SIG-M5 treated with dmso at 0.1 percent for 504 hours (cell line): ENCODE measurements around the gene MCF2.

ENCODE experiments used
- DNase-seq: peaks from one replicate; lab custom pipeline; 2025; ENCODE audit not compliant: unreplicated experiment; lab: John Stamatoyannopoulos, UW

Gene MCF2

GRCh38 chrX:139596068-139596467, 111.9 kb downstream of the MCF2 start:
- DNase-seq, result no peak

DNA sequence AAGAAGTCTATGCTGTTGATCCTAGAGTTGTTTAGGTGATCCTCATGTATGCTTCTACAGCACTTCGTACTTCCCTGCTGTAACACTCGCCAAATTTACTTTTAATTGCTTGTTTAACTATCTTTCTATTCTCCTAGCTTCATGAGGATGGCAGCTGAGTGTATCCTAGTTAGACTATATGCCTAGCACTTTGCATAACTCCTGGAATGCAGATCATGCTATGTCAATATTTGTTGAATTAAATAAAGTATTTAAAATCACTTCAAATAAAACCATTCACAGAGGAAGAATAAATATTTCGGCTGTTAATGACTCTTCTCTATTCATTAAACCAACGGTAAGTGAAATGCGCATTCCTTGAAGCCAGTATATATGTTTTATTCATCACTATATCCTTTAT, 122.4 kb downstream of the MCF2 start:
- no peak for DNase-seq

- no peak for DNase-seq
Observed at GRCh38 chrX:139581068-139581467, 126.9 kb downstream of the MCF2 start.

DNA sequence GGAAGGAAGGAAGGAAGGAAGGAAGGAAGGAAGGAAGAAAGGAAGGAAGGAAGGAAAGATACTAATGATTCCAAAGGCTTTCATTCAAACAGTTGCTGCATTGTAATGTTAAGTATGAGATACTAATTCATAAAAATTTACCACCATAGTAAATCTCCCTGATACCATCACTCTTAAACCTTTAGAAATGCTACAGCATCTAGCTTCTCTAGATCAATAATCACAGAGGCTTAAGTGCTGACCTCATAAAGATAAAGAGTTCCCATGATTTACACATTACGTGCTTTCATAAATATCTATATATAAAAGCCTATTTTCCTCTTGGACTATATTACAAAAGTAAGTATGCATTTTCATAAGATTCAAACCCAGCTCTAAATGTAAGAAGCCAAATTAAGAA, 141.0 kb downstream of the MCF2 start:
- DNase-seq, result no peak

DNA sequence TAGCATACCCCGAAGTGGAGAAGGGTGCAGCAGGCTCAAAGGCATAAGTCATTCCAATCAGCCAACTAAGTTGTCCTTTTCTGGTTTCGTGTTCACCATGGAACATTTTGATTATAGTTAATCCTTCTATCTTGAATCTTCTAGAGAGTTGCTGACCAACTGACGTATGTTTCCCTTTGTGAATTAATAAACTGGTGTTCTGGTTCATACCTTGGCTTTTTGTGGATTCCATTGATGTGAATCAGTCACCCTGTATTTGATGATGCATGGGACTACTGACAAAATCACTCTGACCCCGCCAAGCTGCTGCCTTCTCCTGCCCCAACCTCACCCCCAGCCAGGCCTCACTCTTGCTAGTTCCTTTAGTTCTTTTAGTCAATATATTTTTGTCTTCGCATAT, 144.7 kb downstream of the MCF2 start:
- DNase-seq, result no peak

DNA sequence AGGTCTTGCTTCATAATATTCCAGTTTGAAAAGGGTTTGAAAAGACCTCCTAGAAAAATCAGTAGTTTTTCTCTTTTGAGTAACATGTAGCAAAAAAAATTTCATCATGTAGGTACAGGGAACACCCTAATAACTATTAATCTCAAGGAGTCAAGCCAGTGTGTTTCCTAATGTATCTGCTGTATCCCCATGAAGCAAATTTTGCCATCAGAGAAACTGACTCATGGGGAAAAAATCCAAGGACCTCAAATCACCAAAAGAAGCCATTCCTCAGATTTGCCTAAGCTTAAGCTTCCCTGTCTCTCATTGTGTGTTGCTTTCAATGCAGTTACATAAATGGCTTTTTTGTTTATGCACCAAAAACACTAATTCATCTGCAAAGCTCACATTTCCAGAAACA, 147.7 kb downstream of the MCF2 start:
- DNase-seq, result no peak

DNA sequence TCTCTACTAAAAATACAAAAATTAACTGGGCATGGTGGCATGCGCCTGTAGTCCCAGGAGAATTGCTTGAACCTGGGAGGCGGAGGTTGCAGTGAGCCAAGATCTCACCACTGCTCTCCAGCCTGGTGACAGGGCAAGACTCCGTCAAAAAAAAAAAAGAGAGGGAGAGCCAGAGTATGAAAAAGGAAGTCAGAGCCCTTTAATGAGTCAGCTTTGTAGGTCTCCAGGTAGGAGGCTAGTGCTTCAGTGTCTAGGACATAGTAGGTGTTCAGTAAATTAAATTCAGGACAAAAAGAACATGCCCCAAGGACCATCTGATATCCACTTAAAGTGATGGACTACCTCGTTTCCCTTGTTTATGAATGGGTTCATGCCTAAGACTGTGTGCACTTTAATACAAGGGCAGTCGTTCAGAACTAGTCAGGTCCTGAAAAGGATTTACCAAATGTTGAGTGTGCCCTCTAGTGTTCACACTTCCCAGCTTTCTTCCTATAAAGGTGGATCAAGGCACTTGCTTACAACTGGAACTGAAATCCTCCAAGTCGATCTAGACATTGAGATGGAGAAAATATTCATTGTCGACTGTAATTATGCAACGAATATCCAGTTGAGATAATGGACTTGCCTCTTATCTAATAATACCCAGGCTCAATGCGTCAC, 148.5 kb downstream of the MCF2 start:
- peak; percentile 58 for DNase-seq

DNA sequence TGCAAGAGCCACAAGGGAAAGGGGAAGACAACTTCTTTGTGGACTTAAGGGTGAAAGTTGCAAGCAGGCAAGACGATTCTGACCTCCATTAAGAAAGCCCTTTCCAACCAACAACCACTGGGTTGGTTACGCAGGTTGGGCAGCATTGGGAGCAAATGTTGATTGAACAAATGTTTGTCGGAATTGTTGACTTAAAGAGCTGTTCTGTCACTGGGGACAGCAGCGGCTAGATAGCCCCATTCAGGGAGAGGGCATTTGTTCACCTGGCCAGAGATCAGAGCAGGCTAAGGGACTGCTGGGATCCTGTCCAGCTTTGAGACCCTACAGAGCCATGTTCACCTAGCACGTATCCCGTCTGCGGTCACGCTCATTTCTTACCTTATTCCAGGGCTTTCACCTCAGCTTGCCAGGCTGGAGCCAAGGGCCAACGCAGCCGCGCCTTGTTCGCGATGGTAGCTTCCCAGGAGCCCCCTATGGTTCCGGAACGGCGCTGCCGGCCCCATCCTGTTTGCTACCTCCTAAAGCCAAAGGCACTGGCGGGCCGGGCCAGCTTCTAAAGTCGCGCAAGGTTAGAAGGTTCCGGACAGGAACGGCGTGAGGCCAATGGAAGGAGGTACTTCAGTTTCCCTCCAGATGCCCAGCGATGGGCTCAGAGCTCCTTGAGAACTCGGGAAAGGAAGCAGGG, 152.8 kb downstream of the MCF2 start:
- DNase-seq, result no peak

DNA sequence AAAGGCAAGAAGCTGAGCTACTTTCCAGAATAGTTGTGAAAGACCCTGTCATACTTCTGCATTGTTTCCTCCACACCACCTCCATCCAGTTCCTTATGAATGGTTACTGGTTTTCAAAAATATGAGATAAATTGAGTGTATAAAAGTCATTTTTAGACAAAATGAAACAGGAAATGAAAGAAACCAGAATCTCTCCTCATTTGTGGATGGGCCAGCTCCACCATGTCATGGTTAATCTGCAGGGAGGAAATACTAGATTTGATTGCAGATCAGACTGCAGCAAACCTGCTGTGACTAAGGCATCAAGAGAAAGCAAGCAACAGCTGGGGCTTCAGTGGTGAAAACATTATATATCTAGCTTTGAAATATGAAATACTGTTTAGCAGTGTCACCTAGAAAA, 153.6 kb downstream of the MCF2 start:
- no peak for DNase-seq

GRCh38 chrX:139544591-139544990, 163.4 kb downstream of the MCF2 start:
- DNase-seq, result no peak

DNA sequence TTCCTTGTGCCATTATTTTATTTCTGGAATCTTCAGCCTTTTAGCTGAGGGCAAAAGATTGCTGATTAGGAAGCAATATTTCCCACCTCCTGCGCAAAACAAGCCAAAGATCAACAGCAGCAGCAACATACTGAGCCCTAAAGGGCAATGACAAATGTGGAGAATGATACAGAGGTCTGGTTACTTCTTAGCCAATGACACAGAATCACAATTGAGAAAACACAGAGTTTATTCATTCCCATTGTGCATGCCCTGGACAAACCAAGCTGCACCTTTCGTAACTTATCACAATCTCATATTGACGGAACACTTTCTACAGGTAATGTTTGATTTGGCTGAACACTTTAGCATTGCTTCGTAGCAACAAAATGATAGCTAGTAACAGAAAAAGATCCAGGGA, 164.0 kb downstream of the MCF2 start:
- DNase-seq, result no peak

- no peak for DNase-seq
Observed at GRCh38 chrX:139542652-139543051, 165.3 kb downstream of the MCF2 start.

GRCh38 chrX:139538907-139539790, 168.8 kb downstream of the MCF2 start:
- DNase-seq, result no peak

DNA sequence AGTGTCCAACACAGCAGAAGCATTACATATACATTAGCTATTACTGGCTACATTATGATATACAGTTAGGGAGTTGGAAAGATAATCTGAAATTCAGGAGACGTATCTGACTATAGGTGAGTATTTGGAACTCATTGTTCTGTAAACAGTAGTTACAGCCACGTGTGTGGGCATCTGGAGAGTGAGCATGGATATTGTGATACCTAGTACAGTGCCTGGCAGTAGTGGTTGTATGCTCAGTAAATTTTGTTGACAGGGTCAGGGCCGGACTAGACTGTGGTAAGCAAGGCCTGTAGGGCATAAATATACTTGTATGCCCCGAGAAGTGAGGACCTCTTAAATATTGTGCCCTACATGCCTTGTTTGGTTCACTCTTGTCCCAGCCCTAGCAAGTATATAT, 174.5 kb downstream of the MCF2 start:
- DNase-seq, result no peak

- DNase-seq, result no peak
Observed at GRCh38 chrX:139532834-139533233, 175.1 kb downstream of the MCF2 start.
